ENCODE data around the gene FMO5. TPM values are rescaled to one million over a fixed set of nuclear protein-coding genes. Genes with fewer than 3 reads are reported as not detected.

Gene FMO5
- total and polyA plus RNA-seq, 2 of the 13 experiments (the other 11 are each of a cell fraction or from before 2014, with no cell fraction given), result 48.2 to 149 TPM

DNA sequence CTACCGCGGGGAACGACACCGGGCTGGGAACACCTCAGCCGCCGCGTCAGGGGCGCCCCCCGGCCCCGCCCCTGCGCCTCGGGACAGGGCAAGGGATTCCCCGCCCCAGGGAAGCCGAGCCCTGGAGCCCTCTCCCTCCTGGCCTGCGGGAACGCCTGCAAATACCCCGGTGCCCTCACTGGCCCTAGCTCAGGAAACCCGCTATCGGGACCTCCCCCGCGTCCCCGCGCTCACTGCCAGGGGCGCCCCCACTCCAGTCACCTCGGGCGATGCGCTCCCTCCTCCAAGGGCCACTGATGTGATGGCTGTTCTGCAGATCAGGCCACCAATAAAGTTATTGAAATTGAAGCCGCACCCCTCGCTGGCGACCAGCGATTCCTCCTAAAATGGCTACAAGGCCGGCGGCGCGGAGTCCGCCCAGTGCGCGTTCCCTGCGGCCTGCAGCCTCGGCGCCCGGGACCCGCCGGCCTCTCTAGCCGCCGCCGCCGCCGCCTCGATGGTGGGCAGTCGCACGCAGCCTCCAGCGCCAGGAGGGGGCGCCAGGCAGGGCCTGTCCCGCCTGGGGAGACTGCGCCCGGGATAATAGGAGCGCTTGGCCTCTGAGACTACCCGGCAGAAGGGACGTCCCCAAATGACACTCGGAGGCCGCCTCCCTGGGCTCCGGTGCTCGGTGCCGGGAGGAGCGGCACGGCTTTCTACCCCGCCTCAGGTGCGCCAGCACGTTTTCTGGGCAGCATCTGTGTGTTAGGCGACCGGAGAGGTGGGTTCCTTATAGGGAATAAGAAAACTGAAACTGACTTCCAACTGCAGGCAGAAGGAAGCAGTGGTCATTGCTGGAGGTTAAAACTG, 52.7 kb downstream of the FMO5 start, which contains the start of gene PRKAB2 (continued):
- TF ChIP-seq, protein P1, sequence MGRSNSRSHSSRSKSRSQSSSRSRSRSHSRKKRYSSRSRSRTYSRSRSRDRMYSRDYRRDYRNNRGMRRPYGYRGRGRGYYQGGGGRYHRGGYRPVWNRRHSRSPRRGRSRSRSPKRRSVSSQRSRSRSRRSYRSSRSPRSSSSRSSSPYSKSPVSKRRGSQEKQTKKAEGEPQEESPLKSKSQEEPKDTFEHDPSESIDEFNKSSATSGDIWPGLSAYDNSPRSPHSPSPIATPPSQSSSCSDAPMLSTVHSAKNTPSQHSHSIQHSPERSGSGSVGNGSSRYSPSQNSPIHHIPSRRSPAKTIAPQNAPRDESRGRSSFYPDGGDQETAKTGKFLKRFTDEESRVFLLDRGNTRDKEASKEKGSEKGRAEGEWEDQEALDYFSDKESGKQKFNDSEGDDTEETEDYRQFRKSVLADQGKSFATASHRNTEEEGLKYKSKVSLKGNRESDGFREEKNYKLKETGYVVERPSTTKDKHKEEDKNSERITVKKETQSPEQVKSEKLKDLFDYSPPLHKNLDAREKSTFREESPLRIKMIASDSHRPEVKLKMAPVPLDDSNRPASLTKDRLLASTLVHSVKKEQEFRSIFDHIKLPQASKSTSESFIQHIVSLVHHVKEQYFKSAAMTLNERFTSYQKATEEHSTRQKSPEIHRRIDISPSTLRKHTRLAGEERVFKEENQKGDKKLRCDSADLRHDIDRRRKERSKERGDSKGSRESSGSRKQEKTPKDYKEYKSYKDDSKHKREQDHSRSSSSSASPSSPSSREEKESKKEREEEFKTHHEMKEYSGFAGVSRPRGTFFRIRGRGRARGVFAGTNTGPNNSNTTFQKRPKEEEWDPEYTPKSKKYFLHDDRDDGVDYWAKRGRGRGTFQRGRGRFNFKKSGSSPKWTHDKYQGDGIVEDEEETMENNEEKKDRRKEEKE (IDR thresholded peaks at IDR 0.05), result no peak
- TF ChIP-seq ZNF598 (CRISPR knock-in tag; IDR thresholded peaks at IDR 0.05; ENCODE audit: borderline replicate concordance) (no peak), ZNF263 (CRISPR knock-in tag; IDR thresholded peaks at IDR 0.05) (peak; percentile 77), ZNF34 (CRISPR knock-in tag; IDR thresholded peaks at IDR 0.05; ENCODE audit: borderline replicate concordance) (0 out of 2 replicates have a peak, but pooled peaks have one; percentile 72), ERF (CRISPR knock-in tag; IDR thresholded peaks at IDR 0.05) (peak; percentile 78), MXI1 (IDR thresholded peaks at IDR 0.05; ENCODE audit: borderline replicate concordance, low read depth, low read length) (peak; percentile 75; the same call in 2 of the 3 replicates), KLF6 (CRISPR knock-in tag; IDR thresholded peaks at IDR 0.05) (peak; percentile 93), PAX8 (CRISPR knock-in tag; IDR thresholded peaks at IDR 0.05; ENCODE audit: borderline replicate concordance) (peak; percentile 88; the same call in 1 of the 2 replicates), ZNF543 (CRISPR knock-in tag; IDR thresholded peaks at IDR 0.05) (peak; percentile 95; the same call in 1 of the 2 replicates), ZMYM2 (CRISPR knock-in tag; IDR thresholded peaks at IDR 0.05) (no peak), MAFF (IDR thresholded peaks at IDR 0.05; ENCODE audit: low read depth, low read length) (no peak), ZNF773 (CRISPR knock-in tag; IDR thresholded peaks at IDR 0.05; ENCODE audit: borderline replicate concordance) (no peak; the same call in 1 of the 2 replicates), SIX1 (CRISPR knock-in tag; IDR thresholded peaks at IDR 0.05; ENCODE audit: borderline replicate concordance) (0 out of 2 replicates have a peak, but pooled peaks have one; percentile 52), ZFP82 (CRISPR knock-in tag; IDR thresholded peaks at IDR 0.05; ENCODE audit: borderline replicate concordance) (peak; percentile 93), FOSL2 (CRISPR knock-in tag; IDR thresholded peaks at IDR 0.05) (0 out of 2 replicates have a peak, but pooled peaks have one; percentile 44), RAD51 (IDR thresholded peaks at IDR 0.05; ENCODE audit: borderline replicate concordance) (no peak), ZNF383 (CRISPR knock-in tag; IDR thresholded peaks at IDR 0.05; ENCODE audit: borderline replicate concordance) (0 out of 2 replicates have a peak, but pooled peaks have one; percentile 23), ADNP (CRISPR knock-in tag; IDR thresholded peaks at IDR 0.05) (no peak), BRD4 (CRISPR knock-in tag; IDR thresholded peaks at IDR 0.05) (peak; percentile 82; the same call in 1 of the 2 replicates)
- TF ChIP-seq, protein P2, sequence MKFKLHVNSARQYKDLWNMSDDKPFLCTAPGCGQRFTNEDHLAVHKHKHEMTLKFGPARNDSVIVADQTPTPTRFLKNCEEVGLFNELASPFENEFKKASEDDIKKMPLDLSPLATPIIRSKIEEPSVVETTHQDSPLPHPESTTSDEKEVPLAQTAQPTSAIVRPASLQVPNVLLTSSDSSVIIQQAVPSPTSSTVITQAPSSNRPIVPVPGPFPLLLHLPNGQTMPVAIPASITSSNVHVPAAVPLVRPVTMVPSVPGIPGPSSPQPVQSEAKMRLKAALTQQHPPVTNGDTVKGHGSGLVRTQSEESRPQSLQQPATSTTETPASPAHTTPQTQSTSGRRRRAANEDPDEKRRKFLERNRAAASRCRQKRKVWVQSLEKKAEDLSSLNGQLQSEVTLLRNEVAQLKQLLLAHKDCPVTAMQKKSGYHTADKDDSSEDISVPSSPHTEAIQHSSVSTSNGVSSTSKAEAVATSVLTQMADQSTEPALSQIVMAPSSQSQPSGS (CRISPR knock-in tag; IDR thresholded peaks at IDR 0.05), result peak; percentile 60
- TF ChIP-seq, protein P3, sequence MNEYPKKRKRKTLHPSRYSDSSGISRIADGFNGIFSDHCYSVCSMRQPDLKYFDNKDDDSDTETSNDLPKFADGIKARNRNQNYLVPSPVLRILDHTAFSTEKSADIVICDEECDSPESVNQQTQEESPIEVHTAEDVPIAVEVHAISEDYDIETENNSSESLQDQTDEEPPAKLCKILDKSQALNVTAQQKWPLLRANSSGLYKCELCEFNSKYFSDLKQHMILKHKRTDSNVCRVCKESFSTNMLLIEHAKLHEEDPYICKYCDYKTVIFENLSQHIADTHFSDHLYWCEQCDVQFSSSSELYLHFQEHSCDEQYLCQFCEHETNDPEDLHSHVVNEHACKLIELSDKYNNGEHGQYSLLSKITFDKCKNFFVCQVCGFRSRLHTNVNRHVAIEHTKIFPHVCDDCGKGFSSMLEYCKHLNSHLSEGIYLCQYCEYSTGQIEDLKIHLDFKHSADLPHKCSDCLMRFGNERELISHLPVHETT (CRISPR knock-in tag; conservative IDR thresholded peaks at IDR 0.05), result peak; percentile 88
- TF ChIP-seq, protein P4, sequence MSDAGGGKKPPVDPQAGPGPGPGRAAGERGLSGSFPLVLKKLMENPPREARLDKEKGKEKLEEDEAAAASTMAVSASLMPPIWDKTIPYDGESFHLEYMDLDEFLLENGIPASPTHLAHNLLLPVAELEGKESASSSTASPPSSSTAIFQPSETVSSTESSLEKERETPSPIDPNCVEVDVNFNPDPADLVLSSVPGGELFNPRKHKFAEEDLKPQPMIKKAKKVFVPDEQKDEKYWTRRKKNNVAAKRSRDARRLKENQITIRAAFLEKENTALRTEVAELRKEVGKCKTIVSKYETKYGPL (CRISPR knock-in tag; IDR thresholded peaks at IDR 0.05), result 0 out of 2 replicates have a peak, but pooled peaks have one; percentile 27
- TF ChIP-seq, protein P5, sequence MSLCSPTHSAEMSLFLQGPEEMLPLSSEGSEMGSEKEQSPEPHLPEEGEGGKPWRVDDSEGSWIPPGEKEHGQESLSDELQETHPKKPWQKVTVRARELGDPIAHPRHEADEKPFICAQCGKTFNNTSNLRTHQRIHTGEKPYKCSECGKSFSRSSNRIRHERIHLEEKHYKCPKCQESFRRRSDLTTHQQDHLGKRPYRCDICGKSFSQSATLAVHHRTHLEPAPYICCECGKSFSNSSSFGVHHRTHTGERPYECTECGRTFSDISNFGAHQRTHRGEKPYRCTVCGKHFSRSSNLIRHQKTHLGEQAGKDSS (CRISPR knock-in tag; IDR thresholded peaks at IDR 0.05; ENCODE audit: borderline replicate concordance, low read depth), result peak; percentile 49; the same call in 1 of the 2 replicates

Measured in HepG2 (cell line).